ENCODE results near the gene TEDDM1. TPM values are rescaled to one million over a fixed set of nuclear protein-coding genes. Genes with fewer than 3 reads are reported as not detected.

TEDDM1 gene
- total and polyA plus RNA-seq, 2 of the 13 experiments (the other 11 are each of a cell fraction or from before 2014, with no cell fraction given), result not detected

GRCh38 chr1:182392050-182393028 is 8.1 kb downstream of the TEDDM1 start (continued):
- TF ChIP-seq, protein P1, sequence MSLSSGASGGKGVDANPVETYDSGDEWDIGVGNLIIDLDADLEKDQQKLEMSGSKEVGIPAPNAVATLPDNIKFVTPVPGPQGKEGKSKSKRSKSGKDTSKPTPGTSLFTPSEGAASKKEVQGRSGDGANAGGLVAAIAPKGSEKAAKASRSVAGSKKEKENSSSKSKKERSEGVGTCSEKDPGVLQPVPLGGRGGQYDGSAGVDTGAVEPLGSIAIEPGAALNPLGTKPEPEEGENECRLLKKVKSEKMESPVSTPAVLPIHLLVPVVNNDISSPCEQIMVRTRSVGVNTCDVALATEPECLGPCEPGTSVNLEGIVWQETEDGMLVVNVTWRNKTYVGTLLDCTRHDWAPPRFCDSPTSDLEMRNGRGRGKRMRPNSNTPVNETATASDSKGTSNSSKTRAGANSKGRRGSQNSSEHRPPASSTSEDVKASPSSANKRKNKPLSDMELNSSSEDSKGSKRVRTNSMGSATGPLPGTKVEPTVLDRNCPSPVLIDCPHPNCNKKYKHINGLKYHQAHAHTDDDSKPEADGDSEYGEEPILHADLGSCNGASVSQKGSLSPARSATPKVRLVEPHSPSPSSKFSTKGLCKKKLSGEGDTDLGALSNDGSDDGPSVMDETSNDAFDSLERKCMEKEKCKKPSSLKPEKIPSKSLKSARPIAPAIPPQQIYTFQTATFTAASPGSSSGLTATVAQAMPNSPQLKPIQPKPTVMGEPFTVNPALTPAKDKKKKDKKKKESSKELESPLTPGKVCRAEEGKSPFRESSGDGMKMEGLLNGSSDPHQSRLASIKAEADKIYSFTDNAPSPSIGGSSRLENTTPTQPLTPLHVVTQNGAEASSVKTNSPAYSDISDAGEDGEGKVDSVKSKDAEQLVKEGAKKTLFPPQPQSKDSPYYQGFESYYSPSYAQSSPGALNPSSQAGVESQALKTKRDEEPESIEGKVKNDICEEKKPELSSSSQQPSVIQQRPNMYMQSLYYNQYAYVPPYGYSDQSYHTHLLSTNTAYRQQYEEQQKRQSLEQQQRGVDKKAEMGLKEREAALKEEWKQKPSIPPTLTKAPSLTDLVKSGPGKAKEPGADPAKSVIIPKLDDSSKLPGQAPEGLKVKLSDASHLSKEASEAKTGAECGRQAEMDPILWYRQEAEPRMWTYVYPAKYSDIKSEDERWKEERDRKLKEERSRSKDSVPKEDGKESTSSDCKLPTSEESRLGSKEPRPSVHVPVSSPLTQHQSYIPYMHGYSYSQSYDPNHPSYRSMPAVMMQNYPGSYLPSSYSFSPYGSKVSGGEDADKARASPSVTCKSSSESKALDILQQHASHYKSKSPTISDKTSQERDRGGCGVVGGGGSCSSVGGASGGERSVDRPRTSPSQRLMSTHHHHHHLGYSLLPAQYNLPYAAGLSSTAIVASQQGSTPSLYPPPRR (CRISPR knock-in tag; IDR thresholded peaks at IDR 0.05; ENCODE audit: borderline replicate concordance), result 0 out of 2 replicates have a peak, but pooled peaks have one; percentile 4
- TF ChIP-seq NCOA1 (CRISPR knock-in tag; IDR thresholded peaks at IDR 0.05), result no peak
- peak; percentile 75 for TF ChIP-seq ZNF879 (CRISPR knock-in tag; IDR thresholded peaks at IDR 0.05)
- TF ChIP-seq, protein P2, sequence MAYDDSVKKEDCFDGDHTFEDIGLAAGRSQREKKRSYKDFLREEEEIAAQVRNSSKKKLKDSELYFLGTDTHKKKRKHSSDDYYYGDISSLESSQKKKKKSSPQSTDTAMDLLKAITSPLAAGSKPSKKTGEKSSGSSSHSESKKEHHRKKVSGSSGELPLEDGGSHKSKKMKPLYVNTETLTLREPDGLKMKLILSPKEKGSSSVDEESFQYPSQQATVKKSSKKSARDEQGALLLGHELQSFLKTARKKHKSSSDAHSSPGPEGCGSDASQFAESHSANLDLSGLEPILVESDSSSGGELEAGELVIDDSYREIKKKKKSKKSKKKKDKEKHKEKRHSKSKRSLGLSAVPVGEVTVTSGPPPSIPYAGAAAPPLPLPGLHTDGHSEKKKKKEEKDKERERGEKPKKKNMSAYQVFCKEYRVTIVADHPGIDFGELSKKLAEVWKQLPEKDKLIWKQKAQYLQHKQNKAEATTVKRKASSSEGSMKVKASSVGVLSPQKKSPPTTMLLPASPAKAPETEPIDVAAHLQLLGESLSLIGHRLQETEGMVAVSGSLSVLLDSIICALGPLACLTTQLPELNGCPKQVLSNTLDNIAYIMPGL (CRISPR knock-in tag; IDR thresholded peaks at IDR 0.05; ENCODE audit: borderline replicate concordance in 1 of 2, low read depth in 1 of 2), result 0 out of 4 replicates have a peak, but pooled peaks of 1 of the 2 experiments have one; percentile 44
- TF ChIP-seq ZNF354B (CRISPR knock-in tag; IDR thresholded peaks at IDR 0.05), result no peak
- TF ChIP-seq SRSF4 (IDR thresholded peaks at IDR 0.05; ENCODE audit: low read depth, low read length, poor library complexity, severe bottlenecking), result no peak
- no peak for TF ChIP-seq RARG (CRISPR knock-in tag; IDR thresholded peaks at IDR 0.05; ENCODE audit: low read depth)
- TF ChIP-seq MEIS2 (CRISPR knock-in tag; IDR thresholded peaks at IDR 0.05), result 0 out of 2 replicates have a peak, but pooled peaks have one; percentile 32
- TF ChIP-seq ZNF274 (CRISPR knock-in tag; IDR thresholded peaks at IDR 0.05), result no peak
- TF ChIP-seq ZNF567 (CRISPR knock-in tag; IDR thresholded peaks at IDR 0.05; ENCODE audit: borderline replicate concordance), result no peak
- TF ChIP-seq CHD4 (IDR thresholded peaks at IDR 0.05; ENCODE audit: borderline replicate concordance, low read length), result no peak
- TF ChIP-seq LCORL (IDR thresholded peaks at IDR 0.05), result 0 out of 2 replicates have a peak, but pooled peaks have one; percentile 39
- TF ChIP-seq LCORL (CRISPR knock-in tag; IDR thresholded peaks at IDR 0.05), result no peak; the same call in 1 of the 2 replicates
- TF ChIP-seq WIZ (CRISPR knock-in tag; IDR thresholded peaks at IDR 0.05), result peak; percentile 31; the same call in 1 of the 2 replicates
- TF ChIP-seq PHF5A (CRISPR knock-in tag; IDR thresholded peaks at IDR 0.05; ENCODE audit: low read depth, unreplicated experiment), result peak; percentile 0
- TF ChIP-seq RAD51 (IDR thresholded peaks at IDR 0.05; ENCODE audit: borderline replicate concordance), result no peak
- TF ChIP-seq PHF8 (CRISPR knock-in tag; IDR thresholded peaks at IDR 0.05), result peak; percentile 29; the same call in 1 of the 2 replicates
- TF ChIP-seq RBM39 (IDR thresholded peaks at IDR 0.05; ENCODE audit: low read depth, low read length, poor library complexity, severe bottlenecking), result peak; percentile 10
- TF ChIP-seq TEAD3 (CRISPR knock-in tag; optimal IDR thresholded peaks at IDR 0.05; ENCODE audit: borderline replicate concordance), result no peak
- TF ChIP-seq YEATS4 (CRISPR knock-in tag; IDR thresholded peaks at IDR 0.05; ENCODE audit: borderline replicate concordance), result peak; percentile 6; the same call in 1 of the 2 replicates
- TF ChIP-seq TBL1XR1 (IDR thresholded peaks at IDR 0.05; ENCODE audit: borderline replicate concordance, low read length, partially characterized antibody), result no peak
- TF ChIP-seq SOX5 (CRISPR knock-in tag; IDR thresholded peaks at IDR 0.05; ENCODE audit: borderline replicate concordance), result no peak
- TF ChIP-seq CEBPB (IDR thresholded peaks at IDR 0.05; ENCODE audit: borderline replicate concordance, low read depth, low read length), result no peak
